GM12873 (cell line): ENCODE measurements around the gene NUP35.

Experiments
- TF ChIP-seq, protein P1 (sequence below): IDR thresholded peaks from 2 replicates; pipeline ENCODE4 v1.5.1; 2012; ENCODE audit warnings: low read depth, mild to moderate bottlenecking, moderate library complexity, low read length, control low read depth; ENCODE audit not compliant: insufficient read depth; ENCODE audit errors: missing control alignments

Gene NUP35

DNA sequence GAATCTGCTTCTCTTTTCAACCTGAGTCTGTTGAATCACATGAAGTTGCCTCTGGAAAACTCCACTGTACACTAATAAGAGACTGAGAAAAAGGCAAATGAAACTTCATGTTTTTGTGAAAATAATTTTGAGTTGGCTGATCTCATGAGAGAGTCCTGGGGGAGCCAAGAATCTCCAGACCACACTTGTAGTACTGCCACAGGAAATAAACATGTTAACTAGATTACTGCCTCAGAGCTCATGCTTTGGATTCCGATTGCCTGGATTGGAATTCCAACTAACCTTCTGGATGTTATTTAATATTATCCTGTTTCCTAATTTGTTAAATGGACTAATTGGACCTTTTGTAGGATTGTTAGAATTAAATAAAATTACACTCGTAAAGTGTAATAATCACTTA lies 25.2 kb downstream of the NUP35 start:
- TF ChIP-seq, protein P1, sequence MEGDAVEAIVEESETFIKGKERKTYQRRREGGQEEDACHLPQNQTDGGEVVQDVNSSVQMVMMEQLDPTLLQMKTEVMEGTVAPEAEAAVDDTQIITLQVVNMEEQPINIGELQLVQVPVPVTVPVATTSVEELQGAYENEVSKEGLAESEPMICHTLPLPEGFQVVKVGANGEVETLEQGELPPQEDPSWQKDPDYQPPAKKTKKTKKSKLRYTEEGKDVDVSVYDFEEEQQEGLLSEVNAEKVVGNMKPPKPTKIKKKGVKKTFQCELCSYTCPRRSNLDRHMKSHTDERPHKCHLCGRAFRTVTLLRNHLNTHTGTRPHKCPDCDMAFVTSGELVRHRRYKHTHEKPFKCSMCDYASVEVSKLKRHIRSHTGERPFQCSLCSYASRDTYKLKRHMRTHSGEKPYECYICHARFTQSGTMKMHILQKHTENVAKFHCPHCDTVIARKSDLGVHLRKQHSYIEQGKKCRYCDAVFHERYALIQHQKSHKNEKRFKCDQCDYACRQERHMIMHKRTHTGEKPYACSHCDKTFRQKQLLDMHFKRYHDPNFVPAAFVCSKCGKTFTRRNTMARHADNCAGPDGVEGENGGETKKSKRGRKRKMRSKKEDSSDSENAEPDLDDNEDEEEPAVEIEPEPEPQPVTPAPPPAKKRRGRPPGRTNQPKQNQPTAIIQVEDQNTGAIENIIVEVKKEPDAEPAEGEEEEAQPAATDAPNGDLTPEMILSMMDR = no peak

- TF ChIP-seq, protein P1 = no peak
These were observed 29.7 kb downstream of the NUP35 start for GRCh38 chr2:183153967-183154366.

DNA sequence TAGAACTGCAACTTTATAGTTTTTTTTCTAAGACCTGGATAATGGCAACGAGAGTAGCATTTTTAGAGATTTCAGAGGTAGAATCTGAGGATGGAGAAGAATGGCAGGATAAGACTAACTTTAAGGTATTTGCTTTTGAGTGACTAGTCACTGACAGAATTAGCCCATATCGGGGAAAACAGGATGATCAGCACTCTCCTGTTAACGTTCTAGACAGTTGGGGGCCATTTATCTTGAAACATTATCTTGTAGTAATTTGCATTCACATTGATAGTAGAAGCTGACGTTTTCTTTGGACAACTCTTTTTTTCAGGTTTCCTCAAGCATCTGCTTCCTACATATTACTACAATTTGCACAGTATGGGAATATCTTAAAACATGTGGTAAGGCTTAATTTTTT lies 32.9 kb downstream of the NUP35 start:
- TF ChIP-seq, protein P1 = no peak

GRCh38 chr2:183162362-183162761 lies 38.1 kb downstream of the NUP35 start:
- TF ChIP-seq, protein P1 = no peak

- TF ChIP-seq, protein P1 = no peak
These were observed 39.8 kb downstream of the NUP35 start for GRCh38 chr2:183163821-183164649.

DNA sequence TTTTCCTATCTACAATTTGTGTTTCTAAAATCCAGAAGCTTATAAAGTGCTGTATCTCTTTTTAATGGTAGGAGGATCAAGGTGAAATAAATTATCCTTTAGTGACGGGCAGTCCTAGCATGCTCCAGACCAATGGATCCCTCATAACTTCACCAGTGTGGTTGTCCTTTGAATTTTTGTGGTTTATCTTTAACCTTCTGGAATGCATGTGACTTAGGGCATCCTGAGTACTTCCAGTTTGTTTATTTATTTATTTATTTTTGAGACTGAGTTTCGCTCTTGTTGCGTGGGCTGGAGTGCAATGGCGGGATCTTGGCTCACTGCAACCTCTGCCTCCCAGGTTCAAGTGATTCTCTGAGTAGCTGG lies 40.4 kb downstream of the NUP35 start:
- TF ChIP-seq, protein P1 = no peak

DNA sequence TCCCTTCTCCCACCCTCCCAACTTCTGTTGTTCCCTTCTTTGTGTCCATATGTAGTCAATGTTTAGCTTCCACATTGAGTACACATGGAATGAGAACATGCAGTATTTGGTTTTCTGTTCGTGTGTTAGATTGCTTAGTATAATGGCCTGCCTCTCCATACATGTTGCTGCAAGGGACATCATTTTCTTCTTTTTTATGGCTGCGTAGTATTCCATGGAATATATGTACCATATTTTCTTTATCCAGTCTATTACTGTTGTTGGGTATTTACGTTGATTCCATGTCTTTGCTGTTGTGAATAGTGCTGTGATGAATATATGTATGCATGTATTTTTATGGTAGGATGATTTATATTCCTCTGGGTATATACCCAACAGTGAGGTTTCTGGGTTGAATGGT lies 42.0 kb downstream of the NUP35 start:
- TF ChIP-seq, protein P1 = no peak
